ENCODE measurements around the gene NAP1L1.

- TF ChIP-seq, protein P1, sequence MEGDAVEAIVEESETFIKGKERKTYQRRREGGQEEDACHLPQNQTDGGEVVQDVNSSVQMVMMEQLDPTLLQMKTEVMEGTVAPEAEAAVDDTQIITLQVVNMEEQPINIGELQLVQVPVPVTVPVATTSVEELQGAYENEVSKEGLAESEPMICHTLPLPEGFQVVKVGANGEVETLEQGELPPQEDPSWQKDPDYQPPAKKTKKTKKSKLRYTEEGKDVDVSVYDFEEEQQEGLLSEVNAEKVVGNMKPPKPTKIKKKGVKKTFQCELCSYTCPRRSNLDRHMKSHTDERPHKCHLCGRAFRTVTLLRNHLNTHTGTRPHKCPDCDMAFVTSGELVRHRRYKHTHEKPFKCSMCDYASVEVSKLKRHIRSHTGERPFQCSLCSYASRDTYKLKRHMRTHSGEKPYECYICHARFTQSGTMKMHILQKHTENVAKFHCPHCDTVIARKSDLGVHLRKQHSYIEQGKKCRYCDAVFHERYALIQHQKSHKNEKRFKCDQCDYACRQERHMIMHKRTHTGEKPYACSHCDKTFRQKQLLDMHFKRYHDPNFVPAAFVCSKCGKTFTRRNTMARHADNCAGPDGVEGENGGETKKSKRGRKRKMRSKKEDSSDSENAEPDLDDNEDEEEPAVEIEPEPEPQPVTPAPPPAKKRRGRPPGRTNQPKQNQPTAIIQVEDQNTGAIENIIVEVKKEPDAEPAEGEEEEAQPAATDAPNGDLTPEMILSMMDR (IDR thresholded peaks at IDR 0.05) = no peak
- no peak for TF ChIP-seq ZFX (IDR thresholded peaks at IDR 0.05; ENCODE audit: borderline replicate concordance)
These were observed 1.0 kb upstream of the NAP1L1 start for GRCh38 chr12:76085520-76085868.

Data from 22Rv1 (cell line).